ENCODE measurements around the gene MPDU1. TPM values are rescaled to one million over a fixed set of nuclear protein-coding genes. Genes with fewer than 3 reads are reported as not detected.

The MPDU1 gene
- total and polyA plus RNA-seq, 2 of the 4 experiments (the other 2 are of a cell fraction): 135 to 149 TPM

- no peak for TF ChIP-seq CTCF (conservative IDR thresholded peaks at IDR 0.05; ENCODE audit: low read depth, low read length)
- no peak for TF ChIP-seq BHLHE40 (IDR thresholded peaks at IDR 0.05; ENCODE audit: low read depth, low read length)
Measured at GRCh38 chr17:7588553-7589203, 5.0 kb downstream of the MPDU1 start (continued).

Measured in IMR-90 (cell line).